Sigmoid colon (tissue), 7 donors: ENCODE results near the gene ZNF318. TPM values are rescaled to one million over a fixed set of nuclear protein-coding genes. Genes with fewer than 3 reads are reported as not detected.

Experiments
- DNase-seq: peaks from one replicate; pipeline ENCODE4 v3.0.0-alpha.2; 2019
- H3K27ac ChIP-seq, 4 donors: fragments of 200-600 bp; sonication (generic); one replicate each; pipeline ENCODE4 v1.5.1; 2016 to 2019; ENCODE audit warnings: mild to moderate bottlenecking in 1 of 4
- H3K27me3 ChIP-seq, 3 donors: fragments of 200-600 bp; sonication (generic); one replicate each; pipeline ENCODE4 v1.5.1; 2019; ENCODE audit warnings: mild to moderate bottlenecking in 1 of 3
- H3K36me3 ChIP-seq, 4 donors: fragments of 200-600 bp; sonication (generic); one replicate each; pipeline ENCODE4 v1.5.1; 2016 to 2019
- H3K4me1 ChIP-seq, 4 donors: fragments of 200-600 bp; sonication (generic); one replicate each; pipeline ENCODE4 v1.5.1; 2017 to 2019
- H3K4me3 ChIP-seq, 4 donors: fragments of 200-600 bp; sonication (generic); one replicate each; pipeline ENCODE4 v1.5.1; 2017 to 2019; ENCODE audit warnings: mild to moderate bottlenecking in 2 of 4, moderate library complexity in 1 of 4
- H3K9me3 ChIP-seq, 4 donors: fragments of 200-600 bp in 3 of 4; sonication (generic) in 3 of 4; one replicate each; pipeline versions ENCODE4 v1.5.1 to v1.6.1; 2013 to 2019
- EP300 ChIP-seq, 4 donors: sonication (generic); formaldehyde crosslinking; IDR thresholded peaks; one replicate each; pipeline ENCODE4 v1.6.1; 2017; ENCODE audit warnings: antibody characterized with exemption in 4 of 4
- POLR2A ChIP-seq, 2 donors: fragments of 450-650 bp; IDR thresholded peaks; one replicate each; pipeline ENCODE4 v1.6.1; 2016; ENCODE audit warnings: antibody characterized with exemption in 2 of 2, mild to moderate bottlenecking in 2 of 2, moderate library complexity in 2 of 2
- POLR2AphosphoS5 ChIP-seq, 4 donors: sonication (generic); formaldehyde crosslinking; IDR thresholded peaks; one replicate each; pipeline ENCODE4 v1.6.1; 2017; ENCODE audit warnings: antibody characterized with exemption in 4 of 4
- WGBS, 2 donors: extraction: QIAGEN DNeasy Blood & Tissue Kit; methylation state at CpG; one replicate each; pipeline ENCODE4 v1.1.7; 2013; 5-methylcytosine and 5-hydroxymethylcytosine counted together
- intact Hi-C: fragments of 100-400 bp; cut with DNase I; formaldehyde crosslinking; loops from one replicate; pipeline ENCODE4 v1.15.1; 2023
- polyA plus RNA-seq, 3 donors: library from polyadenylated mRNA; stranded (reverse); fragments of 200-250 nt; gene quantifications; one replicate each; pipeline ENCODE4 v1.2.3, GENCODE V29; 2013
- total RNA-seq, 4 donors: library from RNA; depleted of rRNA; stranded (reverse); fragments of >200 nt; gene quantifications; one replicate each; pipeline ENCODE4 v1.1.0, GENCODE V29; 2016
- TF ChIP-seq, protein P1 (sequence below), 4 experiments: fragments of 450-650 bp in 3 of 4; fragments of 200-600 bp in 1 of 4; IDR thresholded peaks; one replicate each; pipeline ENCODE4 v1.5.1; 2016 to 2019; ENCODE audit warnings: antibody characterized with exemption in 4 of 4, mild to moderate bottlenecking in 3 of 4, moderate library complexity in 2 of 4
- donor health status: healthy with polysubstance abuse.
- donor health status: Bipolar disorder and iron deficiency.
- donor health status: healthy.

ZNF318 gene
- total and polyA plus RNA-seq, 7 donors: 2.1 to 19.1 (median 12.7) TPM

DNA sequence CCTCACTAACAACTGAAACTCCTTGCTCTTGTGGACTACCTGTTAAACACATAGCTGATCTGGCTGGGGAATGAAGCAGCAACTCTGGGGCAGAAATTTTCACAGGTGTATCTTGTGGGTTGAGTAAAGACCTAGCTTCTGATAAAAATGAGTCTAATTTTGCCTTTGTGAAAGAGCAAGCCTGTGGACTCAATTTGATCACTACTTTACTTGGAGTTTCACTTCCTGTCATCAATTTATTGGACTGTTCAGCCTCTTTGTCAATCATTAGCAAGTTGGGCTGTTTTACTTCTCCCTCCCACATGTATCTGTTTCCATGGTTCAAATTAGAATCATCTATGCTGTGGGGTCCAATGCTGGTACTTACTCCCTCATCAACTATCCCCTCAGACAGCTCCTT lies 31.2 kb downstream of the ZNF318 start:
- TF ChIP-seq POLR2AphosphoS5 (IDR thresholded peaks at IDR 0.05) (no peak), POLR2A (IDR thresholded peaks at IDR 0.05) (no peak), EP300 (IDR thresholded peaks at IDR 0.05) (no peak)
- TF ChIP-seq, protein P1, sequence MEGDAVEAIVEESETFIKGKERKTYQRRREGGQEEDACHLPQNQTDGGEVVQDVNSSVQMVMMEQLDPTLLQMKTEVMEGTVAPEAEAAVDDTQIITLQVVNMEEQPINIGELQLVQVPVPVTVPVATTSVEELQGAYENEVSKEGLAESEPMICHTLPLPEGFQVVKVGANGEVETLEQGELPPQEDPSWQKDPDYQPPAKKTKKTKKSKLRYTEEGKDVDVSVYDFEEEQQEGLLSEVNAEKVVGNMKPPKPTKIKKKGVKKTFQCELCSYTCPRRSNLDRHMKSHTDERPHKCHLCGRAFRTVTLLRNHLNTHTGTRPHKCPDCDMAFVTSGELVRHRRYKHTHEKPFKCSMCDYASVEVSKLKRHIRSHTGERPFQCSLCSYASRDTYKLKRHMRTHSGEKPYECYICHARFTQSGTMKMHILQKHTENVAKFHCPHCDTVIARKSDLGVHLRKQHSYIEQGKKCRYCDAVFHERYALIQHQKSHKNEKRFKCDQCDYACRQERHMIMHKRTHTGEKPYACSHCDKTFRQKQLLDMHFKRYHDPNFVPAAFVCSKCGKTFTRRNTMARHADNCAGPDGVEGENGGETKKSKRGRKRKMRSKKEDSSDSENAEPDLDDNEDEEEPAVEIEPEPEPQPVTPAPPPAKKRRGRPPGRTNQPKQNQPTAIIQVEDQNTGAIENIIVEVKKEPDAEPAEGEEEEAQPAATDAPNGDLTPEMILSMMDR (IDR thresholded peaks at IDR 0.05): no peak
- peaks cover 23 to 70% (median 44%) of the 10 kb centered on the region in 4 donors for H3K36me3 ChIP-seq
- peaks cover 0 to 6% (median 0%) of the 10 kb centered on the region in 4 donors for H3K4me1 ChIP-seq
- H3K9me3 ChIP-seq: no peaks in the 10 kb centered on the region
- no peak for DNase-seq
- no peak overlapping the region for H3K27ac ChIP-seq
- H3K27me3 ChIP-seq: no peaks in the 10 kb centered on the region
- no peak overlapping the region for H3K4me3 ChIP-seq
- intact Hi-C loops: no loop called here

DNA sequence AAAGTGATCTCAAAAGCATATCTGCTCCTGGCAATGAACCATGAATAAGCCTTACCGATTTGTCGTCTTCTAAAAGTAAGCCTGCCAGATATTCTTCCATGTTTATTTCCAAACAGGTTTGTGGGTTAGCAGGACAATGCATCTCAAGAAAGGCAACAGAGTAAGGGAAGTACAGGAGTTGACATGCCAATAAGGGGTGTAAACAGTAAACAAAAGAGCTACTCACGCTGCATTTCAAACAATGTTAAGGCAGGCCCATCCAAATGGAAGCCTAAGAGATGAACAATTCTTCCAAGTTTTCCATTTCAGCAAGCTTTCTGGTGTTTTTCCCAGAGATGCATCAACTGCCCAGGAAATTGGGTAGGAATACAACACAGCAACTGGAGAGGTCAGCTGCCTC lies 33.1 kb downstream of the ZNF318 start:
- TF ChIP-seq, protein P1 (IDR thresholded peaks at IDR 0.05): no peak
- TF ChIP-seq EP300 (IDR thresholded peaks at IDR 0.05) (no peak), POLR2A (IDR thresholded peaks at IDR 0.05) (no peak), POLR2AphosphoS5 (IDR thresholded peaks at IDR 0.05) (no peak)
- intact Hi-C loops: no loop called here
- 66 to 79% methylated on average over 3 of the region's 3 CpGs for WGBS, 2 donors

DNA sequence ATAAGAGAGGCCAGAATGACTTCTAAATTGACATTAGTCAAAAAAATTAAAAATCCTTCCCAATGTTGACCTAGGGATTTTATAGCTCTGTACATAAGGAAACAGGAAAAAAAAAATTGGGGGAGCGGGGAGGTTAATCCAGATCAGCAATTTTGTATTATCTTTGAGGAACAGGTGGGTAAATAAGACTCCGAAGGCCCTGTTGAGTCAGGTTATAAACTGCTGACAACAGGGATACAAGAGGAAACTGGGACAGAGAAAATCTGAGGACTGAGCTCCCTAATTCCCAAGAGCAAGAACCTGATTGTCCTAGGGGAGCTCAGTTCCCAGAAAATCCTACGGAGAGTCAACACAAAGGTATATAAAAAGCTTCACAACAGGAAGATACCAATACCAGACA lies 34.0 kb downstream of the ZNF318 start:
- Histone ChIP-seq H3K27me3 (no peaks in the 10 kb centered on the region), H3K4me1 (peaks cover 0 to 6% (median 0%) of the 10 kb centered on the region in 4 donors), H3K4me3 (no peak overlapping the region), H3K27ac (no peak overlapping the region), H3K36me3 (peaks cover 14 to 43% (median 21%) of the 10 kb centered on the region in 4 donors), H3K9me3 (no peaks in the 10 kb centered on the region)
- TF ChIP-seq, protein P1 (IDR thresholded peaks at IDR 0.05): no peak
- TF ChIP-seq POLR2A (IDR thresholded peaks at IDR 0.05): no peak
- no peak for TF ChIP-seq POLR2AphosphoS5 (IDR thresholded peaks at IDR 0.05)
- no peak for TF ChIP-seq EP300 (IDR thresholded peaks at IDR 0.05)
- DNase-seq: no peak
- intact Hi-C loops: loop anchor here (2.0 kb wide), 1 partner anchor 73 kb away; no protein-coding TSS in a partner anchor
- 22 to 73% methylated on average over 3 of the region's 3 CpGs for WGBS, 2 donors

More for the DNA sequence above, 33.1 kb downstream of the ZNF318 start:
- Histone ChIP-seq H3K36me3 (peaks cover 14 to 52% (median 28%) of the 10 kb centered on the region in 4 donors), H3K27ac (no peak overlapping the region), H3K9me3 (no peaks in the 10 kb centered on the region), H3K4me1 (peaks cover 0 to 6% (median 0%) of the 10 kb centered on the region in 4 donors), H3K27me3 (no peaks in the 10 kb centered on the region), H3K4me3 (no peak overlapping the region)
- DNase-seq: no peak

DNA sequence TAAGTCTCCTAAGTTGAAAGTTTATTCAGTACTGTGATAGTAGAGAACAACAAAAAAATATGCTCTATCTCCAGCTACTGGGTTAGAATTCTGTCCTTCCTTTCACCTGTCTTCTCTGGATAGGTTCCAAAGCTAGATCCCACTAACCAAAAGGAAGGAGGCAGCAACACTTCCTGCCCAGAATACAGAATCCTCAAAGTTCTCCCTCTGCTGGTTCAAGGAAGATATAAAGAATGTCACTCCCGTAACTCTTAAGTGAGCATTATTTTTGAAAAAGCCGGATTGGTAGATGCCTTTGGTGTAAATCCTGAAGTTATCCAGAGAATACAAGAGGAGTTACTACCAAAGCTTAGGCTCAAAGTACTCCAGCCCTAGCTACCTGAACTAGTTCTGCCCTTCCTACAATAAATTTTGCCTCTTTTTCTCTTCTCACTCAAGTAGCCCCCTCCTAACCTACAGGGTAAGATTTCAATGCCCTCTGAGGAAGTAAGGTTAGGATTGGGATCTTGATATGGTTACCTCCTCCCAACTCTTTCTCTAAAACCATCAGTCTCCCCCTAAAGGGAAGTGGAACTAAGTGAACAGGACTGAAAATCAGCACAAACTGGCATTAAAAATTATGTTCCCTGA lies 34.9 kb downstream of the ZNF318 start:
- H3K27me3 ChIP-seq: no peaks in the 10 kb centered on the region
- intact Hi-C loops: loop anchor here (2.0 kb wide), 1 partner anchor 72 kb away; no protein-coding TSS in a partner anchor
- no peak overlapping the region for H3K27ac ChIP-seq
- WGBS, 2 donors: 11 to 34% methylated on average over 2 of the region's 2 CpGs
- DNase-seq: no peak
- peaks cover 0 to 6% (median 0%) of the 10 kb centered on the region in 4 donors for H3K4me1 ChIP-seq
- H3K36me3 ChIP-seq: peaks cover 5 to 34% (median 13%) of the 10 kb centered on the region in 4 donors
- no peak overlapping the region for H3K4me3 ChIP-seq
- no peaks in the 10 kb centered on the region for H3K9me3 ChIP-seq
- TF ChIP-seq, protein P1 (IDR thresholded peaks at IDR 0.05): peak; percentile 42 to 59 (median 51)
- no peak for TF ChIP-seq EP300 (IDR thresholded peaks at IDR 0.05)
- peak in 1 of 4 donors; percentile 11 for TF ChIP-seq POLR2AphosphoS5 (IDR thresholded peaks at IDR 0.05)
- TF ChIP-seq POLR2A (IDR thresholded peaks at IDR 0.05): no peak
